ENCODE data around the gene FBXL15. TPM values are rescaled to one million over a fixed set of nuclear protein-coding genes. Genes with fewer than 3 reads are reported as not detected.

The FBXL15 gene
- polyA plus RNA-seq, 1 donor, result 22.8 TPM

GRCh38 chr10:102397222-102398171 is 23.1 kb upstream of the FBXL15 start:
- no peak overlapping the region for H3K4me3 ChIP-seq (ENCODE audit: low read length)
- no peak overlapping the region for H3K27ac ChIP-seq (ENCODE audit: low read length)
- H3K4me1 ChIP-seq (ENCODE audit: control insufficient read depth, insufficient read depth, low read length), result peaks cover 27% of the 10 kb centered on the region
- no peaks in the 10 kb centered on the region for H3K9me3 ChIP-seq (ENCODE audit: control insufficient read depth, low read depth, low read length)
- peaks cover 47% of the 10 kb centered on the region for H3K36me3 ChIP-seq (ENCODE audit: control insufficient read depth, insufficient read depth, low read length)
- WGBS (ENCODE audit: insufficient coverage, low lambda C conversion rate), result 100% methylated on average over 1 of the region's 14 CpGs
- no peak for DNase-seq
- H3K27me3 ChIP-seq (ENCODE audit: control insufficient read depth, insufficient read depth, low read length), result no peaks in the 10 kb centered on the region

- no peaks in the 10 kb centered on the region for H3K9me3 ChIP-seq (ENCODE audit: control insufficient read depth, low read depth, low read length)
- DNase-seq, result no peak
- H3K27ac ChIP-seq (ENCODE audit: low read length), result peak overlapping the region; percentile 83
- peak overlapping the region; percentile 55 for H3K4me3 ChIP-seq (ENCODE audit: low read length)
- peaks cover 25% of the 10 kb centered on the region for H3K4me1 ChIP-seq (ENCODE audit: control insufficient read depth, insufficient read depth, low read length)
- H3K36me3 ChIP-seq (ENCODE audit: control insufficient read depth, insufficient read depth, low read length), result peaks cover 52% of the 10 kb centered on the region
- H3K27me3 ChIP-seq (ENCODE audit: control insufficient read depth, insufficient read depth, low read length), result no peaks in the 10 kb centered on the region
- WGBS (ENCODE audit: insufficient coverage, low lambda C conversion rate), result no CpG with 5 or more reads among the region's 21 CpGs
Measured at GRCh38 chr10:102398172-102399020, 22.2 kb upstream of the FBXL15 start.

- Histone ChIP-seq H3K4me1 (ENCODE audit: control insufficient read depth, insufficient read depth, low read length) (peaks cover 20% of the 10 kb centered on the region), H3K4me3 (ENCODE audit: low read length) (peak overlapping the region; percentile 55), H3K27me3 (ENCODE audit: control insufficient read depth, insufficient read depth, low read length) (no peaks in the 10 kb centered on the region), H3K27ac (ENCODE audit: low read length) (peak overlapping the region; percentile 83), H3K36me3 (ENCODE audit: control insufficient read depth, insufficient read depth, low read length) (peaks cover 61% of the 10 kb centered on the region), H3K9me3 (ENCODE audit: control insufficient read depth, low read depth, low read length) (no peaks in the 10 kb centered on the region)
- WGBS (ENCODE audit: insufficient coverage, low lambda C conversion rate), result no CpG with 5 or more reads among the region's 72 CpGs
- peak; percentile 91 to 92 for DNase-seq
Measured at GRCh38 chr10:102399217-102400021, 21.2 kb upstream of the FBXL15 start.

- no peak overlapping the region for H3K27ac ChIP-seq (ENCODE audit: low read length)
- DNase-seq, result no peak
- H3K4me1 ChIP-seq (ENCODE audit: control insufficient read depth, insufficient read depth, low read length), result peaks cover 20% of the 10 kb centered on the region
- H3K27me3 ChIP-seq (ENCODE audit: control insufficient read depth, insufficient read depth, low read length), result no peaks in the 10 kb centered on the region
- peaks cover 67% of the 10 kb centered on the region for H3K36me3 ChIP-seq (ENCODE audit: control insufficient read depth, insufficient read depth, low read length)
- H3K4me3 ChIP-seq (ENCODE audit: low read length), result no peak overlapping the region
- no CpG with 5 or more reads among the region's 17 CpGs for WGBS (ENCODE audit: insufficient coverage, low lambda C conversion rate)
- no peaks in the 10 kb centered on the region for H3K9me3 ChIP-seq (ENCODE audit: control insufficient read depth, low read depth, low read length)
Measured at GRCh38 chr10:102400076-102400475, 20.6 kb upstream of the FBXL15 start.

- Histone ChIP-seq H3K27me3 (ENCODE audit: control insufficient read depth, insufficient read depth, low read length) (no peaks in the 10 kb centered on the region), H3K4me3 (ENCODE audit: low read length) (no peak overlapping the region), H3K9me3 (ENCODE audit: control insufficient read depth, low read depth, low read length) (no peaks in the 10 kb centered on the region), H3K27ac (ENCODE audit: low read length) (no peak overlapping the region), H3K4me1 (ENCODE audit: control insufficient read depth, insufficient read depth, low read length) (peaks cover 17% of the 10 kb centered on the region), H3K36me3 (ENCODE audit: control insufficient read depth, insufficient read depth, low read length) (peaks cover 72% of the 10 kb centered on the region)
- WGBS (ENCODE audit: insufficient coverage, low lambda C conversion rate), result no CpG with 5 or more reads among the region's 22 CpGs
- DNase-seq, result no peak
Measured at GRCh38 chr10:102400598-102401341, 19.9 kb upstream of the FBXL15 start.

GRCh38 chr10:102401342-102401654 is 19.3 kb upstream of the FBXL15 start:
- Histone ChIP-seq H3K4me1 (ENCODE audit: control insufficient read depth, insufficient read depth, low read length) (peaks cover 12% of the 10 kb centered on the region), H3K9me3 (ENCODE audit: control insufficient read depth, low read depth, low read length) (no peaks in the 10 kb centered on the region), H3K27ac (ENCODE audit: low read length) (no peak overlapping the region), H3K27me3 (ENCODE audit: control insufficient read depth, insufficient read depth, low read length) (no peaks in the 10 kb centered on the region), H3K36me3 (ENCODE audit: control insufficient read depth, insufficient read depth, low read length) (peaks cover 72% of the 10 kb centered on the region), H3K4me3 (ENCODE audit: low read length) (no peak overlapping the region)
- WGBS (ENCODE audit: insufficient coverage, low lambda C conversion rate), result no CpG with 5 or more reads among the region's 8 CpGs
- DNase-seq, result no peak

GRCh38 chr10:102401735-102402511 is 18.7 kb upstream of the FBXL15 start:
- peaks cover 68% of the 10 kb centered on the region for H3K36me3 ChIP-seq (ENCODE audit: control insufficient read depth, insufficient read depth, low read length)
- H3K27me3 ChIP-seq (ENCODE audit: control insufficient read depth, insufficient read depth, low read length), result no peaks in the 10 kb centered on the region
- H3K4me3 ChIP-seq (ENCODE audit: low read length), result no peak overlapping the region
- H3K9me3 ChIP-seq (ENCODE audit: control insufficient read depth, low read depth, low read length), result no peaks in the 10 kb centered on the region
- H3K4me1 ChIP-seq (ENCODE audit: control insufficient read depth, insufficient read depth, low read length), result peaks cover 8% of the 10 kb centered on the region
- WGBS (ENCODE audit: insufficient coverage, low lambda C conversion rate), result no CpG with 5 or more reads among the region's 18 CpGs
- DNase-seq, result no peak
- no peak overlapping the region for H3K27ac ChIP-seq (ENCODE audit: low read length)

GRCh38 chr10:102402512-102402896 is 18.1 kb upstream of the FBXL15 start:
- no peaks in the 10 kb centered on the region for H3K9me3 ChIP-seq (ENCODE audit: control insufficient read depth, low read depth, low read length)
- no peak overlapping the region for H3K4me3 ChIP-seq (ENCODE audit: low read length)
- peaks cover 8% of the 10 kb centered on the region for H3K4me1 ChIP-seq (ENCODE audit: control insufficient read depth, insufficient read depth, low read length)
- no CpG with 5 or more reads among the region's 5 CpGs for WGBS (ENCODE audit: insufficient coverage, low lambda C conversion rate)
- H3K36me3 ChIP-seq (ENCODE audit: control insufficient read depth, insufficient read depth, low read length), result peaks cover 64% of the 10 kb centered on the region
- no peak overlapping the region for H3K27ac ChIP-seq (ENCODE audit: low read length)
- DNase-seq, result no peak
- peaks cover 2% of the 10 kb centered on the region for H3K27me3 ChIP-seq (ENCODE audit: control insufficient read depth, insufficient read depth, low read length)

- peaks cover 57% of the 10 kb centered on the region for H3K36me3 ChIP-seq (ENCODE audit: control insufficient read depth, insufficient read depth, low read length)
- no CpG with 5 or more reads among the region's 13 CpGs for WGBS (ENCODE audit: insufficient coverage, low lambda C conversion rate)
- DNase-seq, result no peak
- peaks cover 8% of the 10 kb centered on the region for H3K27me3 ChIP-seq (ENCODE audit: control insufficient read depth, insufficient read depth, low read length)
- H3K27ac ChIP-seq (ENCODE audit: low read length), result no peak overlapping the region
- no peaks in the 10 kb centered on the region for H3K9me3 ChIP-seq (ENCODE audit: control insufficient read depth, low read depth, low read length)
- no peak overlapping the region for H3K4me3 ChIP-seq (ENCODE audit: low read length)
- peaks cover 8% of the 10 kb centered on the region for H3K4me1 ChIP-seq (ENCODE audit: control insufficient read depth, insufficient read depth, low read length)
Measured at GRCh38 chr10:102403115-102403514, 17.5 kb upstream of the FBXL15 start.
